ENCODE data around the gene PLAU.

- no peak for TF ChIP-seq CTCF (IDR thresholded peaks at IDR 0.05; ENCODE audit: low read depth, low read length)
- no peak for TF ChIP-seq MAX (IDR thresholded peaks at IDR 0.05; ENCODE audit: low read depth, low read length)
- no peak for TF ChIP-seq POLR2A (IDR thresholded peaks at IDR 0.05; ENCODE audit: extremely low read depth, insufficient read length)
Measured at GRCh38 chr10:73891540-73891939, 19.4 kb upstream of the PLAU start.

Measured in NB4 (cell line).